NAMALWA (cell line): ENCODE results near the gene THAP8.

ENCODE experiments used
- DNase-seq: peaks from one replicate; pipeline ENCODE4 v3.0.0-alpha.2; 2015; ENCODE audit warnings: low spot score

THAP8 gene

GRCh38 chr19:36054119-36054732 lies at the start of gene THAP8:
THAP8 (minus strand) TSS chr19:36054285; CDS start chr19:36054217, 68 bp downstream.
- DNase-seq, result peak; percentile 99

GRCh38 chr19:36103040-36103626 lies 49.0 kb upstream of the THAP8 start:
- DNase-seq, result no peak

DNA sequence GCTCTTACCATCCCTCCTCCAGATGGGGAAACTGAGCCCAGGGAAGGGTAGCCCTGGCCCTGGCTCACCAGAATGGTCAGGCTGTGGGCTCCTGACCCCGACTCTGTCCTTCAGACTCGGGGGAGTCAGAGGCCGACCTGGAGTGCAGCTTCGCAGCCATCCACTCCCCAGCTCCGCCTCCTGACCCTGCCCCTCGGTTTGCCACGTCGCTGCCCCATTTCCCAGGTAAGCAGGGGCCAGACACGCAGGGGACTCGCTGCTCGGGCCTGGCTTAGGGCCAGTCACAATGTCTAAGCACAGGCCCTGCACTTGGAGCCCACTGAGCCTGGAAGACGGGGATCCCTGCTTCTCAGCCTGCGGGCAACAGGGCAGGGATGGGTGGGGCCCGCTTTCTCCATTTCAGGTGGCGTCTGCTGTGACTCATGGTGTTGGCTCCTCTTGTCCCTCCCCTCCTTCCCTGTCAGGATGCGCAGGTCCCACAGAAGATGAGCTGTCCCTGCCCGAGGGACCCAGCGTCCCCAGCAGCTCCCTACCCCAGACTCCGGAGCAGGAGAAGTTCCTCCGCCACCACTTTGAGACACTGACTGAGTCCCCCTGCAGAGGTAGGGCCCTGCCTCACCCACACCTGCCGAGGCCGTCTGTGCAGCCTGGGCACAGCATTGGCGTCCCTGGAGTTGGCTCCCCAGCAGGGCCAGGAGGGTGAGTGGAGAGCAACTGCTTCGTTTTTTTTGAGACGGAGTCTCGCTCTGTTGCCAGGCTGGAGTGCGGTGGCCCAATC lies 47.7 kb upstream of the THAP8 start:
- DNase-seq, result no peak

- no peak for DNase-seq
These were observed 46.4 kb upstream of the THAP8 start for GRCh38 chr19:36100476-36100875.

DNA sequence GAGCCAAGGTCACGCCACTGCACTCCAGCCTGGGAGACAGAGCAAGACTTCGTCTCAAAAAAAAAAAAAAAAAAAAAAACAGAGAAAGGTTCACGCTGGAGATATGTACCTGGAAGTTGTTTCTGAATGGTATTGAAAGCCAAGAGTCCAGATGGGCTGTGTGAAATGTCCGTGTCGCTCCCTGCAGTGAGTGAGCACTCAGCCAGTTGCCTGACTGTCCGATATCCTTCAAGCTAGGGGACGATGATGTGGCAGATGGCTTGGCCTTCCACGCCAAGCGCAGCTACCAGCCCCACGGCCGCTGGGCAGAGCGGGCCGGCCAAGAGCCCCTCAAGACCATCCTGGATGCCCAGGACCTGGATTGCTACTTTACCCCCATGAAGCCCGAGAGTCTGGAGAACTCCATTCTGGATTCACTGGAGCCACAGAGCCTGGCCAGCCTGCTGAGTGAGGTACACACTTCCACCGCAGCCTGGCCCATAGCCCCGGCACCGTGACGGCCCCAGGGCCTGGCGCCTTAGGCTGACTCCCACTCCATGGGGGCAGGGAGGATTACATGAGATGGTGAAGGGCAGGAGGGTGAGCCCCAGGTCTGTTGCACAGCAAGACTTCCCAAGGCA lies 45.2 kb upstream of the THAP8 start:
- DNase-seq, result no peak

- no peak for DNase-seq
These were observed 43.0 kb upstream of the THAP8 start for GRCh38 chr19:36097036-36097435.

DNA sequence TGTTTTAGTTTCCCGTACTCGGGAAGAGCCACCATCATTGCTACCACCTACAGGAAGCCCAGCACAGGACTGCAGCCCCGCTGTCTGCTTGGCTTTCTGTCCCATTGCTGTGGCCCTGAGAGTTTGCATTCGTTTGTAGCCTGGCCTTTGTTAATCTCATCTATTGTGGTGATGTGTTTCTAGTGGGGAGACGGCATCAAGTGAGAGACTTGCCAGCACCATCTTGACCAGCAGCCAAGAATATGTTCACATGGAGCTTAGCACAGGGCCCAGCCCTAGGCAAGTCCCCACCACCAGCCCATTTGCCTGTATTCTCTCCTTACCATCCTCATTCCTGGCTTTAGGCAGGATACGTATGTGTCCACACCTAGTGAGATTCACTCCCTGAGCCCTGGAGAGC lies 39.6 kb upstream of the THAP8 start:
- no peak for DNase-seq

DNA sequence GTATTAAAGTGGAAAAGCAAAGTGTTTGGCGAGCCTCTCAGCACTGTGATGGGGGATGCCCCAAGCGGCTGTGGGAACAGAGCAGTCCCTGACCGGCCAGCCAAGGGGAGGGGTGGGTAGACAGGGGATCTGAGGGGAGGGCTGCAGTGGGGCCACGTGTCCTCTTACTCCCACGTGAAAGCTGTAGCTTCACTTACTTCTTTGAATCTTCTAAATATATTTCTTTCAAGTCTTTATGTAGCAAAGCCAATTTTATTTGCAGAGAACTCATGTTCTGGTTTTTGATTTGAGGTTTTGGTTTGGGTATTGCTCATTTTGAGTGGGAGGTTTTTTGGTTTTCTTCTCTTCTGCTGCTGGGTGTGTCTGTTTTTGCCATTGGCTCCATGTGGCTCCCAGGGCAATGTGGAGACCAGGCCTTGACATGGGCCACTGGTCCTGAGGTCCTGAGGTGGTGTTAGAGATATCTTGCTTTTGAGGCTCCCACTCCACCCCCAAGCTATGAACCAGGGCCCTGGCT lies 39.1 kb upstream of the THAP8 start:
- no peak for DNase-seq

DNA sequence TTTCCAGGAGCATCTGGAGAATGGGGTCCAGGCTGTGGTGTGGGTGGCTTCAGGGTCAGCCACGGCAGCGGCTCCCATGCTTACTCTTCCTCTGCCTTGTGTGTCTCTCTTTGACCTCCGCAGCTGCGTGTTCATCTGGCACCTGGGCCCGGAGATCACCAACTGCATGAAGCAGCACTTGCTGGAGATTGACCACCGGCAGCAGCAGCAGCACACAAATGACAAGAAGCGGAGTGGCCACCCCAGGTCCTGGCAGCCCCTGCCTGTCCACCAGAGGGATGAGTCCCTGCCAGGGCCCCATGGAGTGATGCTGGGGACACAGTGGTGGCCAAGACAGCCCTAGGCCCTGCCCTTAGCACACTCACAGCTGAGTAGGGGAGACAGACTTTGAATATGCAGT lies 38.5 kb upstream of the THAP8 start:
- DNase-seq, result no peak

DNA sequence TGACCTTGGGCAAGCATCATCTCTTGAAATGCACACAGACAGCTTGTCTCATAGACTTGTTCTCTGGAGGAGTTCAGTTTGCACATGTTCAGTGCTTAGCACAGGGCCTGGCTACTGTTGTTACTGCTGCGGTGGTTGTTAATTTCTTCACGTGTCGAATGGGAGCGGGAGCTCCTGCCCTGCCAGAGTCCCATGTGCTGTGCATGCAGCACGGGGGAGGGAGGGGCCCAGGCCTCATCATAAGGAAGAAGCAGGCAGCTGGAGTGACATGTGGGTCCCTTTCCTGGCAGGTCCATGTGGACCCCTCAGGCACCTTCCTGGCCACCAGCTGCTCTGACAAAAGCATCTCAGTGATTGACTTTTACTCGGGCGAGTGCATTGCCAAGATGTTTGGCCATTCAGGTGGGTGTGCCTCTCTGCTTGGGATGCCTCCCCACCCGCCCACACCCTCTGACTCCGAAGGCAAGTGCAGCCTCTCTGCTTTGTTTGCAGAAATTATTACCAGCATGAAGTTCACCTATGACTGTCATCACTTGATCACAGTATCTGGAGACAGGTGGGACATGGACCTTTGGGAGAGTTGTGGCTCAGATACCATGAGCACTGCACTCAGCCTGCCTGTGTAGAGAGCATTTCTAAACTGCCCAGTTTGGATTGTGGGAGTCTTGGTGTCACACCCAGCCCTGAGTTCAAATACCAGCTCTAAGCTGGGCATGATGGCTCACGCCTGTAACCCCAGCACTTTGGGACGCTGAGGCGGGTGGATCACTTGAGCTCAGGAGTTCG lies 37.0 kb upstream of the THAP8 start:
- no peak for DNase-seq

DNA sequence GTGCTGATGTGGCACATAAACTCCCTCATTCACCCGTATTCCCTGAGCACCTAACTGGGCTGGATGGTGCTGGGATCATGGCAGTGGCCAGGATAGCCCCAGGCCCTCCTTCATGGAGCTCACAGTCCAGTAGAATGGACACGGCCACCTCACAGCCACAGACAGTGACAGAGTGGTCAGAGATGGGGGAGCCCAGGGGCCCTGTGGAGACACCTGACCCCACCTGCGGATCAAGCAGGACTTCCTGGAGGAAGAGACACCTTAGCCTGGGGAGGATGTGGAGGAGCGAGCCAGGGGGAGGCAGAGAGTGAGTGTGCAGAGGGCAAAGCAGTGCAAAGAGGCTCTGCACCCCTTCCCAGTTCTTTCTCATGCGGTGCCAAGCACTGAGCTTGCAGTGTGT lies 35.8 kb upstream of the THAP8 start:
- DNase-seq, result no peak

GRCh38 chr19:36086326-36086725 lies 32.2 kb upstream of the THAP8 start:
- no peak for DNase-seq

GRCh38 chr19:36084231-36085009 lies 30.3 kb upstream of the THAP8 start:
- no peak for DNase-seq

- DNase-seq, result no peak
These were observed 28.8 kb upstream of the THAP8 start for GRCh38 chr19:36082916-36083315.

GRCh38 chr19:36081894-36082293 lies 27.8 kb upstream of the THAP8 start:
- DNase-seq, result no peak

DNA sequence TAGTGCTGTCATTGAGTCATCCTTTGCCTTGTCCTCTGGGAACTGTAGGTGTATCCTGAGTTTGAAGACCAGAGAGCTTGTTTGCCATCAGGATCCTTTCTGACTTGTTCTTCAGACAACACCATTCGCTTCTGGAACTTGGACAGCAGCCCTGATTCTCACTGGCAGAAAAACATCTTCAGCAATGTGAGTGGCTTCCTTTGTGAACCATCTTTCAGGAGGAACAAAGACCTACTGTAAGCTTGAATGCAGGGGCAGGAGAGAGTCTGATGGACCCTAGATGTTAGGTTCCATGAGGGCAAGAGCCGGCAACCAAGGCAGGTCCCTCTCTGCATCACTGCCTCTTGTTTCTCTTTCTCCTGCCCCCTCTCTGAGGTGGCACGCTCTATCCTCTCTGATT lies 27.3 kb upstream of the THAP8 start:
- no peak for DNase-seq

DNA sequence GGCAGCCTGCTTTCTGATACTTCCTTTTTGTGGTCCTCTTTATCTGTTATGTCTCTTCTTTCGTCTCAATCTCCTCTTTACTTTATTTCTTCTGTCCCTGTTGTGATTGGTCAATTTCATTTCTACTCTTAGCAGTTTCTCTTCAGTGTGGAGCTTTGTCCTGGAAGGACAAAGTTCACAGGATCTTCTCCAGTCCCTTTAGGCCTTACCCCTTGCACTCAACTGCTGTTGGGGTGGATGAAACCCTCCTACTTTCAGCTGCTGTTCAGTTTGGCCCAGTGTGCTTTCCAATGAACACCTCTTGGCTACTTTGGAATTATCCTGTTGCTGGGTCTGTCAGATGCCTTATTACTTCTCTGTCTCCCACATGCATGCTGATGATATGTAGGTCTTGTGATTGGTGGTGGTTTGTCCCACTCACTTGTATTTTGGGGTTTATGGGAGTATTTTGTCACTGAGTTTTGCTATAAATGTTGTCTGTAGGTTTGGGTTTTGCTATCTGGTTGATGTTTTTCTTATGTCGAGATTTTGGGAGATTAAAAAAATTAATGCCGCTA lies 25.4 kb upstream of the THAP8 start:
- DNase-seq, result no peak

DNA sequence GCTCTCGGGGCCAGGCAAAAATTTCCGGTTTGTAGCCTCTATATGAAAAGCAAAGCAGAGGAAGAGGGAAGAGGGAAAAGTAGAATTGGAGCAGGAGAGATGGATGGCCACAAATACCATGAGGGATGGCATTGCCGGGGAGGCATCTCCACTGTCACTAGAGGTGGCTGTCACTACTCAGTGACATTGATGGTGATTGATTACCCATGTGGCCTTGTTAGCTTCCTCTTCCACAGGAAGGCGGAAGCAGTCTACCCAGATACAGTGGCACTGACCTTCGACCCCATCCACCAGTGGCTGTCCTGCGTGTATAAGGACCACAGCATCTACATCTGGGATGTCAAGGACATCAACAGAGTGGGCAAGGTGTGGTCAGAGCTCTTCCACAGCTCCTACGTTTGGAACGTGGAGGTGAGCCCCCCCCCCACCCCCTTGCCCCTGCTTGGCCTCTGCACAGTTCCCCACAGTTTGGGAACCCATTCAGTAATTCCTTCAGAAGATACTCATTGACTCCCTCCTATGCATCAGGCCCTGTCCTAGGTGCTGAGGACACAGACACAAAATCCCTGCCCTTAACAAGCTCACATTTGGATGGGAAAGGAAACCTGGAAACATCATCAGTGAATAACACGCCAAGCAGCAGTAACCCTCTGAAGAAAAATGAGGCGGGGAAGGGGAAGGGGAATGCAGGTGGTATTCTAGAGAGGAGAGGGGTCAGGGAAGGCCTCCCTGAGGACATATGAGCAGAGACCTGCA lies 19.2 kb upstream of the THAP8 start:
- DNase-seq, result no peak

DNA sequence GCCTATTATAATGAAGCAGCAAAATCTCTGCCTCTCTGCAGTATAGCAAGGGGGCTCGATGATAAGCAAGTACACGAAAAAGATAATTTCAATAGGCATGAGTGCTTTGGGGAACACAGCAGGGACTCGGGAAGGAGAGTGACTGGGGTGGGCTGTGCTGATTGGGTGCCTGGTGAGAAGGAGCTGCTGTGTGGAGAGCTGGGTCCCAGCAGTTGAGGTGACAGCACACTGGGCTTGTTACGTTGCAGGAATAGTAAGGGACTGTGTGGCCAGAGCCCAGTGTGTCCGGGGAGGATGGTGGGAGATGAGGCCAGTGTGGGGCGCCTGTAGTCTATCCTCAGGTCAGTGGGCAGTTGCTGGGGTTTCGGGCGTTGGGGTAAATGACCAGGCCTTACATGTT lies 18.0 kb upstream of the THAP8 start:
- DNase-seq, result no peak
